ENCODE data around the gene ARL16.

Gene ARL16

GRCh38 chr17:81712468-81713003 is 28.9 kb upstream of the ARL16 start:
- peak; percentile 45 for DNase-seq

- DNase-seq, result peak; percentile 83 to 90
Measured at GRCh38 chr17:81711814-81712467, 28.3 kb upstream of the ARL16 start, which contains the start of gene SLC25A10. TSS of gene SLC25A10 (plus strand) at chr17:81712284. CDS start at chr17:81712427, 143 bp downstream.

- peak; percentile 74 to 88 for DNase-seq
Measured at GRCh38 chr17:81710514-81711308, 27.1 kb upstream of the ARL16 start.

GRCh38 chr17:81708739-81709185 is 25.2 kb upstream of the ARL16 start:
- no peak for DNase-seq

- no peak for DNase-seq
Measured at GRCh38 chr17:81707725-81708646, 24.4 kb upstream of the ARL16 start.

GRCh38 chr17:81706757-81707624 is 23.4 kb upstream of the ARL16 start:
- no peak for DNase-seq

- DNase-seq, result no peak
Measured at GRCh38 chr17:81706232-81706611, 22.6 kb upstream of the ARL16 start.

- no peak for DNase-seq
Measured at GRCh38 chr17:81705518-81706231, 22.1 kb upstream of the ARL16 start.

- no peak for DNase-seq
Measured at GRCh38 chr17:81703747-81704654, 20.4 kb upstream of the ARL16 start.

GRCh38 chr17:81702934-81703746 is 19.5 kb upstream of the ARL16 start, which contains the start of gene MRPL12:
TSS of gene MRPL12 (plus strand) at chr17:81703367. CDS start at chr17:81703502, 135 bp downstream.
- peak; percentile 94 to 98 for DNase-seq

- no peak for DNase-seq
Measured at GRCh38 chr17:81701288-81702071, 17.9 kb upstream of the ARL16 start.

GRCh38 chr17:81700353-81701287 is 17.0 kb upstream of the ARL16 start:
- DNase-seq, result no peak

GRCh38 chr17:81697261-81698044 is 13.9 kb upstream of the ARL16 start:
- DNase-seq, result no peak

- DNase-seq, result no peak
Measured at GRCh38 chr17:81696218-81696941, 12.8 kb upstream of the ARL16 start.

- no peak for DNase-seq
Measured at GRCh38 chr17:81695801-81696200, 12.2 kb upstream of the ARL16 start.
